Erythroblast (primary cell): Measurements from ENCODE around the gene ACTL10.

ENCODE experiments used
- GATA1 ChIP-seq: IDR thresholded peaks from 2 replicates; pipeline ENCODE4 v1.6.1; 2011; ENCODE audit warnings: low read depth, mild to moderate bottlenecking, control low read depth, low read length, moderate library complexity
- POLR2A ChIP-seq: IDR thresholded peaks from 2 replicates; pipeline ENCODE4 v1.6.1; 2011; ENCODE audit warnings: mild to moderate bottlenecking, low read length

- TF ChIP-seq POLR2A = no peak
- no peak for TF ChIP-seq GATA1
Observed at GRCh38 chr20:33660685-33661058, 6.1 kb upstream of the ACTL10 start.
